Activated effector memory CD4-positive, alpha-beta T cell treated with Interleukin-2 at 50 U/mL for 16 hours (primary cell): Measurements from ENCODE around the gene PAFAH1B1.
"Not testable (repeated sequence)": the region's sequence is repeated elsewhere in the genome, so short reads cannot be mapped to it uniquely, and the experiment has no call there.

ENCODE experiments used
- DNase-seq: peaks from one replicate; pipeline ENCODE4 v3.0.0-alpha.2; 2020

PAFAH1B1 gene

GRCh38 chr17:2690165-2691068, 97.0 kb downstream of the PAFAH1B1 start:
- no peak for DNase-seq

- no peak for DNase-seq
These were observed 97.8 kb downstream of the PAFAH1B1 start for GRCh38 chr17:2691069-2691871.

- DNase-seq: no peak
These were observed 98.7 kb downstream of the PAFAH1B1 start for GRCh38 chr17:2691965-2692780.

GRCh38 chr17:2692781-2693135, 99.3 kb downstream of the PAFAH1B1 start:
- DNase-seq: no peak

- no peak for DNase-seq
These were observed 100.3 kb downstream of the PAFAH1B1 start for GRCh38 chr17:2693561-2694380.

GRCh38 chr17:2694381-2695242, 101.2 kb downstream of the PAFAH1B1 start:
- DNase-seq: no peak

- DNase-seq: no peak
These were observed 101.9 kb downstream of the PAFAH1B1 start for GRCh38 chr17:2695243-2695960.

- DNase-seq: no peak
These were observed 102.7 kb downstream of the PAFAH1B1 start for GRCh38 chr17:2695961-2696760.

GRCh38 chr17:2697611-2698162, 104.2 kb downstream of the PAFAH1B1 start:
- DNase-seq: no peak

- not testable (repeated sequence) for DNase-seq
These were observed 105.9 kb downstream of the PAFAH1B1 start for GRCh38 chr17:2699216-2699805.

- no peak for DNase-seq
These were observed 106.6 kb downstream of the PAFAH1B1 start for GRCh38 chr17:2700030-2700490.

GRCh38 chr17:2700491-2701141, 107.2 kb downstream of the PAFAH1B1 start:
- no peak for DNase-seq

GRCh38 chr17:2701161-2701995, 107.9 kb downstream of the PAFAH1B1 start:
- DNase-seq: no peak

GRCh38 chr17:2701996-2702741, 108.7 kb downstream of the PAFAH1B1 start:
- DNase-seq: no peak

GRCh38 chr17:2703181-2703580, 109.7 kb downstream of the PAFAH1B1 start:
- no peak for DNase-seq

GRCh38 chr17:2703606-2704005, 110.2 kb downstream of the PAFAH1B1 start:
- DNase-seq: no peak
